Tibial nerve (tissue), 4 donors: ENCODE measurements around the gene TRPV4.

Experiments
- EP300 ChIP-seq, 2 donors: sonication (generic); formaldehyde crosslinking; IDR thresholded peaks; one replicate each; pipeline ENCODE4 v1.6.1; 2017; ENCODE audit warnings: antibody characterized with exemption in 2 of 2, mild to moderate bottlenecking in 1 of 2
- POLR2A ChIP-seq, 2 donors: fragments of 450-650 bp; IDR thresholded peaks; one replicate each; pipeline ENCODE4 v1.6.1; 2017; ENCODE audit warnings: antibody characterized with exemption in 2 of 2, mild to moderate bottlenecking in 2 of 2, moderate library complexity in 2 of 2
- TF ChIP-seq, protein P1 (sequence below), 5 experiments: fragments of 200-600 bp in 3 of 5; fragments of 450-650 bp in 2 of 5; sonication (generic) in 3 of 5; IDR thresholded peaks; one replicate each; pipeline ENCODE4 v1.5.1; 2016 to 2019; ENCODE audit warnings: antibody characterized with exemption in 5 of 5, mild to moderate bottlenecking in 3 of 5, moderate library complexity in 2 of 5

DNA sequence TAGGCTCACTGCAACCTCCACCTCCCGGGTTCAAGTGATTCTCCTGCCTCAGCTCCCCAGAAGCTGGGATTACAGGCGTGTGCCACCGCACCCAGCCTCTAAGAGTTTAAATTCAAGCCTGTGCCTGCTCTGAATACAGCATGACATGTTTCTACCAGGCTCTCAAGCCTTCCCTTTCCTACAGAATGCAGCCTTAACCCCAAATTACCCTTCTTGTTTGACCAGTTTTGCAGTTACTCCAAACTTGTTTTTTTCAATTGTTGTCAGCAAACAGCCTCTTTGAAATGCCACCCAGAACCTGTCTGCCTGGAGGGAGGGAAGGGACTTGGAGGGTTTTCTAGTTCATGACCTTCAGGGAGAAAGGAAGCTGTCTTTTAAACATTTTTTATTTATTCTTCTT, 31.7 kb upstream of the TRPV4 start:
- TF ChIP-seq, protein P1, sequence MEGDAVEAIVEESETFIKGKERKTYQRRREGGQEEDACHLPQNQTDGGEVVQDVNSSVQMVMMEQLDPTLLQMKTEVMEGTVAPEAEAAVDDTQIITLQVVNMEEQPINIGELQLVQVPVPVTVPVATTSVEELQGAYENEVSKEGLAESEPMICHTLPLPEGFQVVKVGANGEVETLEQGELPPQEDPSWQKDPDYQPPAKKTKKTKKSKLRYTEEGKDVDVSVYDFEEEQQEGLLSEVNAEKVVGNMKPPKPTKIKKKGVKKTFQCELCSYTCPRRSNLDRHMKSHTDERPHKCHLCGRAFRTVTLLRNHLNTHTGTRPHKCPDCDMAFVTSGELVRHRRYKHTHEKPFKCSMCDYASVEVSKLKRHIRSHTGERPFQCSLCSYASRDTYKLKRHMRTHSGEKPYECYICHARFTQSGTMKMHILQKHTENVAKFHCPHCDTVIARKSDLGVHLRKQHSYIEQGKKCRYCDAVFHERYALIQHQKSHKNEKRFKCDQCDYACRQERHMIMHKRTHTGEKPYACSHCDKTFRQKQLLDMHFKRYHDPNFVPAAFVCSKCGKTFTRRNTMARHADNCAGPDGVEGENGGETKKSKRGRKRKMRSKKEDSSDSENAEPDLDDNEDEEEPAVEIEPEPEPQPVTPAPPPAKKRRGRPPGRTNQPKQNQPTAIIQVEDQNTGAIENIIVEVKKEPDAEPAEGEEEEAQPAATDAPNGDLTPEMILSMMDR (IDR thresholded peaks at IDR 0.05): no peak
- TF ChIP-seq POLR2A (IDR thresholded peaks at IDR 0.05): no peak
- no peak for TF ChIP-seq EP300 (IDR thresholded peaks at IDR 0.05)
